Skin epidermis (tissue), 12 donors: ENCODE results near the gene PAX8.

Experiments
- H3K27ac ChIP-seq, 21 experiments: fragments of 200-600 bp; sonication (generic) in 11 of 21; one replicate each; pipeline ENCODE4 v1.5.0; 2020; ENCODE audit warnings: mild to moderate bottlenecking in 3 of 21, inconsistent platforms in 2 of 21, moderate library complexity in 2 of 21
- H3K4me3 ChIP-seq, 7 experiments: fragments of 200-600 bp; sonication (generic) in 2 of 7; one replicate each; pipeline ENCODE4 v1.5.0; 2020; ENCODE audit warnings: inconsistent platforms in 2 of 7, mild to moderate bottlenecking in 2 of 7, moderate library complexity in 1 of 7

PAX8 gene

GRCh38 chr2:113240915-113241911 is 37.5 kb downstream of the PAX8 start:
- Histone ChIP-seq H3K4me3 (no peak overlapping the region), H3K27ac (peak overlapping the region in 20 of 21 experiments; percentile 23 to 82 (median 70))

- no peak overlapping the region for H3K4me3 ChIP-seq
- H3K27ac ChIP-seq: peak overlapping the region in 19 of 21 experiments; percentile 8 to 79 (median 68)
These were observed 38.4 kb downstream of the PAX8 start for GRCh38 chr2:113240150-113240914.

DNA sequence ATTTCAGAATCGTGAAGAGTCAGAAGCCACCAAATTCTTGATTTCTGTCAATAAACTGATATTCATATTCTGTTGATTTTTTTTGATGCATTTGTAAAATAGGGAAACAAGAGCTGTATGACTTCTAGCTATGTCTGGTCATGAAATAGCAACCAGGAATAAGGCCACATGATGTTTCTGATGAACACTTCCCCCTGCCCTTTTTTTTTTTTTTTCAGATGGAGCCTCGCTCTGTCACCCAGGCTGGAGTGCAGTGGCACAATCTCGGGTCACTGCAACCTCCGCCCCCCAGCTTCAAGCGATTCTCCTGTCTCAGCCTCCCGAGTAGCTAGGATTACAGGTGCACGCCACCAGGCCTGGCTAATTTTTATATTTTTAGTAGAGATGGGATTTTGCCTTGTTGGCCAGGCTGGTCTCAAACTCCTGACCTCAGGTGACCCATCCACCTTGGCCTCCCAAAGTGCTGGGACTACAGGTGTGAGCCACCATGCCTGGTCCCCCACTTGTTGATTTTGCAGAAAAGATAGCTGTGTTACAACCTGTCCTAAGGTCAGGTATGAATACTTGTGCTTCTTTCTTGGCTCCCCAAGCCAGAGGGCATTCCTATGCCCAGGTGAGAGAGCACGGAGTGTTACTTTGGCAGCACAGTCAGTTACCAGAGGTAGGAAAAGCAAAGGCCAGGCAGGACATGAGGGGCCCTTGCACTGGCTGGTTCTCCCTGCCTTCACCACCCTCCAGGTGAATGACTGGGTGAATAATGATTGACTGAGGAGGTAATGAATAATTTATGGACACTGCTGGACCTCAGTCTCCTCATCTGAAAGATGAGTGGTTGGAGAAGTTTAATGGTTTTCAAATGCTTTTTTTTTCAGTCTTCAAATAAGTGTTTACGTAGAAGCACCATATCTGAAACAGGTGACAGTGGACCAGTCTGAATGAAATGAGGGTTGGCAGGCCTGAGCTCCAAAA is 39.6 kb downstream of the PAX8 start:
- Histone ChIP-seq H3K4me3 (no peak overlapping the region), H3K27ac (peak overlapping the region in 18 of 21 experiments; percentile 8 to 79 (median 68))

DNA sequence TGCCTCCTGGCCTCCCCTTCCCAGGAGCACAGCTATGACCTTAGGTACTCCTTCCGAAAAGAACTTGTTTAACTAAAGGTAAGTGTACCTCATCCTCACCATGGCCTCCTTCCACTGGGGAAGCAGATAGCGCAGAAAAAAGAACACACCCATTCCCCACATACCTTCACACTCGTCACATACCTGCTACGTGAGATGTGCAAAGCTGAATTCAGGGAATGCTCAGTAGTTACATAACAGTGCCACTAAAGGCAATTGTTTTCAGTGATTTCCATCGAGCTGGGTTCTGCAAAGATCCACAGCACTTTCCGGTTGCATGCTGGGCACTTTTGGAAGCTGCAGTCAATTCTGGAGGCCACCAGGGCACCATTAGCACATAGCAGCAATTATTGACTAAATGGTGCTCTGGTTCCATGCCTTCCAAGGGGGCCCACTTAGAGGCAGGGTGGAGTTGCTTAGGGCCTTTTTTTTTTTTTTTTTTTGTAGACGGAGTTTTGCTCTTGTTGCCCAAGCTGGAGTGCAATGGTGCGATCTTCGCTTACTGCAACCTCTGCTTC is 41.0 kb downstream of the PAX8 start:
- Histone ChIP-seq H3K4me3 (no peak overlapping the region), H3K27ac (peak overlapping the region in 9 of 21 experiments; percentile 7 to 96 (median 87))

GRCh38 chr2:113236367-113237159 is 42.2 kb downstream of the PAX8 start:
- H3K4me3 ChIP-seq: peak overlapping the region in 5 of 7 experiments; percentile 17 to 52 (median 33)
- peak overlapping the region in 15 of 21 experiments; percentile 9 to 96 (median 87) for H3K27ac ChIP-seq

DNA sequence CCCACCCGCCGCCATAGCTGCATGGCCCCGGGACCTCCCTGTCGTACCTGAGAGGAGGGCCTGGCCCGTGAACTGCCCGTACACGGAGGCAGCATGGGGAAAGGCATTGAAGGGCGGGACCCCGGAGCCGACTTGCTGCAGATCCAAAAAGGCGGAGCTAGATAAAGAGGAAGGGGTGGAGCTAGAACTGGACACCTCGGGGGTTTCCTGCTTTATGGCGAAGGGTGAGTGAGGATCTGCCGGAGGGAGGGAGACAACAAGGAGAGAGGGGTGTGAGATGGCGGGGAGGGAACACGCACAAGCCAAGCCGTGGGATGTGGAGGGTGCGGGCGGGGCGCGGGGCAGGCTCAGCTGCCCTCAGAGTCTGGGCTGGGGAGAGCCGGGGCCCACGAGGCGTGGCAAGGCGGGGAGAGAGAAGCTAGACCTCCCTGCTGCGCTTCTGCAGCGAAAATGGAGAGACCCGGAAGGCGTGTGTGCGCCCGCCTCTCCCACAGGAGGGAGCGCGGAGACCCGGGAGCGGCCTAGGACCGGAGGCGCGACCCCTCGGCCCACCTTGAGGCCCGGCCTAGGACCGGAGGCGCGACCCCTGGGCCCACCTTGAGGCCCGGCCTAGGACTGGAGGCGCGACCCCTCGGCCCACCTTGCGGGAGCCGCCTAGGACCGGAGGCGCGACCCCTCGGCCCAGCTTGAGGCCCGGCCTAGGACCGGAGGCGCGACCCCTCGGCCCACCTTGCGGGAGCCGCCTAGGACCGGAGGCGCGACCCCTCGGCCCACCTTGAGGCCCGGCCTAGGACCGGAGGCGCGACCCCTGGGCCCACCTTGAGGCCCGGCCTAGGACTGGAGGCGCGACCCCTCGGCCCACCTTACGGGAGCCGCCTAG is 43.1 kb downstream of the PAX8 start:
- peak overlapping the region in 6 of 7 experiments; percentile 17 to 52 (median 32) for H3K4me3 ChIP-seq

GRCh38 chr2:113234721-113235346 is 43.9 kb downstream of the PAX8 start:
- peak overlapping the region in 5 of 7 experiments; percentile 17 to 52 (median 33) for H3K4me3 ChIP-seq
- H3K27ac ChIP-seq: peak overlapping the region in 15 of 21 experiments; percentile 58 to 96 (median 87)

More for the DNA sequence above, 43.1 kb downstream of the PAX8 start:
- H3K27ac ChIP-seq: peak overlapping the region in 18 of 21 experiments; percentile 3 to 96 (median 84)

DNA sequence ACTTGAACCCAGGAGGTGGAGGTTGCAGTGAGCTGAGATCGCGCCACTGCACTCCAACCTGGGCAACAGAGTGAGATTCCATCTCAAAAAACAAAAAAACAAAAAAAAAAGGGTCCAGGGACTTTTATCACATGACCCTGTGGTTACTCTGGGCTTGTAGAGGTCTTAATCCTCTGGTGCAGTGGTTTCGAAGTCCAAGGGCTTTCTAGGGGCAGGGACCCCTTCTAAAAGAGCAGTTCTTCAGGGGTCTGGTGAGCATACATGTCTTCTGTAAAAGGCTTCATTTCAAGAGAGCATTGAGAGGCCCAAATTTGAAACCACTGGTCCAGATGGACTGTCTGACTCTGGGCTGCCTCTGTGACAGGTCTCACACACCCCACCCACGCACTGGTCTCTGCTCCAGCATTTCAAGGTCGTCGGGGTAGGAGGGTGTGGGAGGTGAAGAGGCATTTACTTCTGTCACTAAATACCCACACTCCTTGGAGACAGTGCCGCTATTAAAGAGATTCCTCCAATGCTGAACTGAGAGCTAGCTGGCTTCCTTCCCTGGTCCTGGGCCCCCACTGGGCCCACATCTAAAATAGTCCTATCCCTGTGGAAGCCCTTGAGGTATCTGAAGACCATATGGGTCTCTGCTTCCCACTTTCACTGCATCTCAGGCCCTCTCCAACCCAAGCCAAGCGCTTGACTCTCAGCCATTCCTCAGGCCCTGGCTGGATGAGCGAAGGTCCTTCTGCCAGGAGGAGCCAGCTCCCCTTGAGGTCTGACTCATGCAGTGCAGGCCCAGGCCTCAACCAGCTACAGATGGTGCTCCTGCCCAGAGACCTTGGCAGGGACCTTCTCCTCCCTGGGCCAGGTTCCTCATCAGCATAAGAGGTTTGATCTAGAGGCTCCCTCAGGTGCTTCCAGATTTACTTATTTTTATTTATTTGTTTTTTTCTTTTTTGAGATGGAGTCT is 44.8 kb downstream of the PAX8 start:
- Histone ChIP-seq H3K4me3 (no peak overlapping the region), H3K27ac (no peak overlapping the region)

DNA sequence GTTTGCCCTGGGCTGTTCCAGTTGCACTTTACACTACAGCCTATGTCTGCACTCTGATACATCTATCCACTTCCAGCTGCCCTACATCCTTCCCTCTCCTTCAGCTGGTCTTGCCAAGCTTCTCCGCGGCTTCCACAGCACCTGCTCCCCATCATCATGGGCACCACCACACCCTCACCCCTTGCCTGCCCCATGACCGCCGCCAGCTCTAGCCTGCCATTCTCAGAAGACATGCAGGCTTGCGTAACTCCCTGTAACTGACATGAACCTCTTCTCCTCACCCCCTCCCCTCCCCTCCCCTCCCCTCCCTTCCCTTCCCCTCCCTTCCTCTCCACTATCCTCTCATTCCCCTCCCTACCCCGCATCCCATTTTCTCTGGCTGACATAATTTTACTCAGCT is 46.0 kb downstream of the PAX8 start:
- Histone ChIP-seq H3K27ac (no peak overlapping the region), H3K4me3 (no peak overlapping the region)

GRCh38 chr2:113232123-113232522 is 46.6 kb downstream of the PAX8 start:
- Histone ChIP-seq H3K4me3 (no peak overlapping the region), H3K27ac (no peak overlapping the region)

- no peak overlapping the region for H3K4me3 ChIP-seq
- no peak overlapping the region for H3K27ac ChIP-seq
These were observed 47.7 kb downstream of the PAX8 start for GRCh38 chr2:113231064-113231463.

DNA sequence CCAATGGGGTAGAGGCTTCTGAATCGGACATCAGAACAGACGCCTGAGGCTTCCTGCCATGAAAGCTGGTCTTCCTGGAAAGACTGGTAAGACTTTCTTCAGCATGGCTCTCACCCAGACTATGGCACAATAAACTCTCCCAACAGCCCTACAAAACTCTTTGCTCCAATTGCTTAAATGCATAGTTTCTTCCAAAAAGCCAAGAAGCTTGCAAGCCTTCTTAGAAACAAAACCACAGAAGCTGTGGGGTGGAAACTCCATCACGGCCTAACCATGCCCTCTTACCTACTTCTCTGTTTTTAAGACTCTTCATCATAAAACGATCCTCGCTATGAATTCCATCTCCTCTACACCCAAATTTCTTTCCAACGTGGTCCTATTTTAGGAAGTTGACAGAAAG is 48.2 kb downstream of the PAX8 start:
- H3K4me3 ChIP-seq: no peak overlapping the region
- H3K27ac ChIP-seq: no peak overlapping the region

GRCh38 chr2:113229795-113230194 is 48.9 kb downstream of the PAX8 start:
- Histone ChIP-seq H3K27ac (peak overlapping the region in 1 of 21 experiments; percentile 31), H3K4me3 (no peak overlapping the region)

- Histone ChIP-seq H3K4me3 (no peak overlapping the region), H3K27ac (no peak overlapping the region)
These were observed 49.6 kb downstream of the PAX8 start for GRCh38 chr2:113228991-113229716.

- no peak overlapping the region for H3K27ac ChIP-seq
- H3K4me3 ChIP-seq: no peak overlapping the region
These were observed 50.4 kb downstream of the PAX8 start for GRCh38 chr2:113228351-113228750.
